GM19099 (cell line): ENCODE results near the gene MRPL52.

Source experiments
- POLR2A ChIP-seq: IDR thresholded peaks from 3 replicates; pipeline ENCODE4 v1.6.1; 2011; ENCODE audit warnings: low read depth; ENCODE audit not compliant: insufficient read length; ENCODE audit errors: extremely low read depth

MRPL52 gene

GRCh38 chr14:22882064-22882463 lies 52.4 kb downstream of the MRPL52 start:
- TF ChIP-seq POLR2A = no peak

GRCh38 chr14:22882529-22883172 lies 53.0 kb downstream of the MRPL52 start:
- TF ChIP-seq POLR2A = no peak

- TF ChIP-seq POLR2A = no peak
Measured at GRCh38 chr14:22883173-22883976, 53.7 kb downstream of the MRPL52 start, which contains the start of gene REM2. TSS of gene REM2 (plus strand) at chr14:22883222. CDS start at chr14:22883288, 66 bp downstream.

GRCh38 chr14:22884076-22884737 lies 54.5 kb downstream of the MRPL52 start:
- TF ChIP-seq POLR2A = no peak
